Endothelial cell of umbilical vein (primary cell): ENCODE data around the gene MST1.
A peak's percentile ranks its signal among the peaks of the same experiment; 100 is the strongest.

Source experiments
- EZH2 ChIP-seq: IDR thresholded peaks from 2 replicates; pipeline ENCODE4 v1.6.1; 2012; ENCODE audit warnings: borderline replicate concordance, low read depth, mild to moderate bottlenecking, moderate library complexity, low read length, inconsistent platforms; ENCODE audit not compliant: severe bottlenecking
- FOS ChIP-seq: IDR thresholded peaks from 2 replicates; pipeline ENCODE4 v1.6.1; 2011; ENCODE audit warnings: mild to moderate bottlenecking, low read length, moderate library complexity, borderline replicate concordance; ENCODE audit not compliant: insufficient read depth
- JUN ChIP-seq: IDR thresholded peaks from 2 replicates; pipeline ENCODE4 v1.6.1; 2011; ENCODE audit warnings: borderline replicate concordance, low read depth; ENCODE audit not compliant: insufficient read length, insufficient read depth
- MYC ChIP-seq: IDR thresholded peaks from one replicate; pipeline ENCODE4 v1.6.1; 2011; ENCODE audit warnings: mild to moderate bottlenecking, low read depth, low read length
- POLR2A ChIP-seq: IDR thresholded peaks from 2 replicates; pipeline ENCODE4 v1.6.1; 2012; ENCODE audit warnings: low read depth, mild to moderate bottlenecking, control low read depth, low read length
- POLR2AphosphoS5 ChIP-seq: IDR thresholded peaks from 2 replicates; pipeline ENCODE4 v1.6.1; 2012; ENCODE audit warnings: low read depth, mild to moderate bottlenecking, control low read depth, low read length, moderate library complexity; ENCODE audit not compliant: insufficient read depth
- TF ChIP-seq, protein P1 (sequence below), 2 donors: IDR thresholded peaks; 1 replicate in 1 of 2; 2 replicates in 1 of 2; pipeline ENCODE4 v1.5.1; 2011; ENCODE audit warnings: low read length in 2 of 2, mild to moderate bottlenecking in 2 of 2, moderate library complexity in 2 of 2, control low read depth in 1 of 2, inconsistent platforms in 1 of 2, low read depth in 1 of 2; ENCODE audit not compliant: insufficient read depth in 1 of 2; ENCODE audit errors: extremely low read depth in 1 of 2
- TF ChIP-seq, protein P2 (sequence below): IDR thresholded peaks from 2 replicates; pipeline ENCODE4 v1.6.1; 2011; ENCODE audit not compliant: insufficient read depth, insufficient read length

GRCh38 chr3:49673715-49674496 is 15.4 kb downstream of the MST1 start, which contains the start of gene APEH:
- TF ChIP-seq, protein P1, sequence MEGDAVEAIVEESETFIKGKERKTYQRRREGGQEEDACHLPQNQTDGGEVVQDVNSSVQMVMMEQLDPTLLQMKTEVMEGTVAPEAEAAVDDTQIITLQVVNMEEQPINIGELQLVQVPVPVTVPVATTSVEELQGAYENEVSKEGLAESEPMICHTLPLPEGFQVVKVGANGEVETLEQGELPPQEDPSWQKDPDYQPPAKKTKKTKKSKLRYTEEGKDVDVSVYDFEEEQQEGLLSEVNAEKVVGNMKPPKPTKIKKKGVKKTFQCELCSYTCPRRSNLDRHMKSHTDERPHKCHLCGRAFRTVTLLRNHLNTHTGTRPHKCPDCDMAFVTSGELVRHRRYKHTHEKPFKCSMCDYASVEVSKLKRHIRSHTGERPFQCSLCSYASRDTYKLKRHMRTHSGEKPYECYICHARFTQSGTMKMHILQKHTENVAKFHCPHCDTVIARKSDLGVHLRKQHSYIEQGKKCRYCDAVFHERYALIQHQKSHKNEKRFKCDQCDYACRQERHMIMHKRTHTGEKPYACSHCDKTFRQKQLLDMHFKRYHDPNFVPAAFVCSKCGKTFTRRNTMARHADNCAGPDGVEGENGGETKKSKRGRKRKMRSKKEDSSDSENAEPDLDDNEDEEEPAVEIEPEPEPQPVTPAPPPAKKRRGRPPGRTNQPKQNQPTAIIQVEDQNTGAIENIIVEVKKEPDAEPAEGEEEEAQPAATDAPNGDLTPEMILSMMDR (IDR thresholded peaks at IDR 0.05; ENCODE audit: extremely low read depth in 1 of 2, insufficient read depth in 1 of 2, low read depth in 1 of 2, low read length in 2 of 2): no peak
- TF ChIP-seq POLR2AphosphoS5: peak; percentile 54
- TF ChIP-seq EZH2: no peak
- peak; percentile 84 for TF ChIP-seq POLR2A
- TF ChIP-seq, protein P2, sequence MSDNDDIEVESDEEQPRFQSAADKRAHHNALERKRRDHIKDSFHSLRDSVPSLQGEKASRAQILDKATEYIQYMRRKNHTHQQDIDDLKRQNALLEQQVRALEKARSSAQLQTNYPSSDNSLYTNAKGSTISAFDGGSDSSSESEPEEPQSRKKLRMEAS: no peak
- TF ChIP-seq FOS: no peak
- TF ChIP-seq MYC: no peak
- TF ChIP-seq JUN: no peak
